Vagina (tissue), 2 donors: ENCODE data around the gene ZNF816.
A peak's percentile ranks its signal among the peaks of the same experiment; 100 is the strongest.

ENCODE experiments used
- POLR2A ChIP-seq, 2 donors: fragments of 450-650 bp; IDR thresholded peaks; one replicate each; pipeline ENCODE4 v1.6.1; 2017; ENCODE audit warnings: antibody characterized with exemption in 2 of 2, mild to moderate bottlenecking in 2 of 2, moderate library complexity in 2 of 2
- POLR2AphosphoS5 ChIP-seq, 2 donors: sonication (generic); formaldehyde crosslinking; IDR thresholded peaks; one replicate each; pipeline ENCODE4 v1.9.0; 2017; ENCODE audit warnings: antibody characterized with exemption in 2 of 2, mild to moderate bottlenecking in 2 of 2, low read depth in 1 of 2; ENCODE audit not compliant: insufficient read depth in 1 of 2
- TF ChIP-seq, protein P1 (sequence below), 3 experiments: fragments of 450-650 bp in 2 of 3; fragments of 200-600 bp in 1 of 3; sonication (generic) in 1 of 3; IDR thresholded peaks; one replicate each; pipeline ENCODE4 v1.5.1; 2017 to 2019; ENCODE audit warnings: antibody characterized with exemption in 3 of 3, mild to moderate bottlenecking in 2 of 3, moderate library complexity in 2 of 3

DNA sequence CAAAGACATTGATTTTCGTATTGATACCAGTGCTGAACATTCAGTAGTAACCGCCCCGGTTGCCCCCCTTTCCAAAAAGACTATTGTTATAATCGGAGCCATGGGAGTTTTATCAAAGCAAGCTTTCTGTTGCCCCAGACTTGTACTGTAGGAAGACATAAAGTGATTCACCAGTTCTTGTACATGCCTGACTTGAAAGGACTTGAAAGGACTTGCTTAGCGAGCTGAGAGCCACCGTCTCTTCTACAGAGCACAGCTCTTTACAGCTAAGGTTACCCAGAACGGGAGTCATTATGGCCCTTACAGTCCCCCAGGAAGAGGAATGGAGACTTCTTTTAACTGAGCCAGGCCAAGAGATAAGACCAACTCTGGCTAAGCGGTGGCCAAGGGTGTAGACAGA, 5.1 kb downstream of the ZNF816 start:
- TF ChIP-seq, protein P1, sequence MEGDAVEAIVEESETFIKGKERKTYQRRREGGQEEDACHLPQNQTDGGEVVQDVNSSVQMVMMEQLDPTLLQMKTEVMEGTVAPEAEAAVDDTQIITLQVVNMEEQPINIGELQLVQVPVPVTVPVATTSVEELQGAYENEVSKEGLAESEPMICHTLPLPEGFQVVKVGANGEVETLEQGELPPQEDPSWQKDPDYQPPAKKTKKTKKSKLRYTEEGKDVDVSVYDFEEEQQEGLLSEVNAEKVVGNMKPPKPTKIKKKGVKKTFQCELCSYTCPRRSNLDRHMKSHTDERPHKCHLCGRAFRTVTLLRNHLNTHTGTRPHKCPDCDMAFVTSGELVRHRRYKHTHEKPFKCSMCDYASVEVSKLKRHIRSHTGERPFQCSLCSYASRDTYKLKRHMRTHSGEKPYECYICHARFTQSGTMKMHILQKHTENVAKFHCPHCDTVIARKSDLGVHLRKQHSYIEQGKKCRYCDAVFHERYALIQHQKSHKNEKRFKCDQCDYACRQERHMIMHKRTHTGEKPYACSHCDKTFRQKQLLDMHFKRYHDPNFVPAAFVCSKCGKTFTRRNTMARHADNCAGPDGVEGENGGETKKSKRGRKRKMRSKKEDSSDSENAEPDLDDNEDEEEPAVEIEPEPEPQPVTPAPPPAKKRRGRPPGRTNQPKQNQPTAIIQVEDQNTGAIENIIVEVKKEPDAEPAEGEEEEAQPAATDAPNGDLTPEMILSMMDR (IDR thresholded peaks at IDR 0.05) = no peak
- TF ChIP-seq POLR2AphosphoS5 (IDR thresholded peaks at IDR 0.05; ENCODE audit: insufficient read depth in 1 of 2, low read depth in 1 of 2) (peak in 1 of 2 donors; percentile 34), POLR2A (IDR thresholded peaks at IDR 0.05) (no peak)
